ENCODE results near the gene FNDC8. TPM values are rescaled to one million over a fixed set of nuclear protein-coding genes. Genes with fewer than 3 reads are reported as not detected.
A peak's percentile ranks its signal among the peaks of the same experiment; 100 is the strongest.

Gene FNDC8
- total and polyA plus RNA-seq, 9 of the 15 experiments (the other 6 are each of a cell fraction or from before 2014, with no cell fraction given) = 0.04 TPM; not detected in 8

- FAIRE-seq (no peak), ATAC-seq (no peak), DNase-seq (ENCODE audit: extremely low read depth in 1 of 4, low spot score in 3 of 4) (no peak)
- WGBS (ENCODE audit: insufficient coverage, low coverage, missing lambda C conversion rate) = 33% methylated on average over 2 of the region's 2 CpGs
- ChIA-PET CTCF (ENCODE audit: low intra/inter-chr PET ratio) (no interaction called here), POLR2A (interaction anchor here (0.6 to 2.2 kb wide), 4 partner anchors 9 to 489 kb away, joined by 3 to 9 read pairs (median 4); no protein-coding TSS in a partner anchor)
- H3K36me3 ChIP-seq (ENCODE audit: control insufficient read depth, insufficient read depth, low read length) = peaks cover 18% of the 10 kb centered on the region; the same call in 2 of the 3 replicates
- H3K9me3 ChIP-seq (replicated peaks; ENCODE audit: control insufficient read depth, insufficient read depth, low read depth, low read length) = no peaks in the 10 kb centered on the region
- intact Hi-C loops (cut with micrococcal nuclease) (no loop called here), in situ Hi-C loops (cut with MboI) (loop anchor here (5.0 kb wide), 1 partner anchor 98 kb away; no protein-coding TSS in a partner anchor)
- H3K27me3 ChIP-seq (ENCODE audit: control insufficient read depth in 2 of 2, insufficient read depth in 2 of 2, low read length in 2 of 2) = no peaks in the 10 kb centered on the region
- BruUV-seq (replicated peaks) = no TSS peak
- no peak overlapping the region for H3K4me3 ChIP-seq
- H3K4me2 ChIP-seq (ENCODE audit: insufficient read depth, low read length) = no peak overlapping the region
- no peak overlapping the region for H2AFZ ChIP-seq (ENCODE audit: low read depth, low read length)
- H3K9me1 ChIP-seq (ENCODE audit: control insufficient read depth, insufficient read depth, low read length) = no peaks in the 10 kb centered on the region
- H3K4me1 ChIP-seq (replicated peaks in 1 of 2; ENCODE audit: control insufficient read depth in 2 of 2, insufficient read depth in 2 of 2, low read length in 2 of 2) = peaks cover under 1 to 2% of the 10 kb centered on the region in 2 experiments; a peak in 4 of 5 replicates
- no peak overlapping the region for H3K27ac ChIP-seq (ENCODE audit: extremely low read depth, low read depth, low read length)
- no peak overlapping the region for H3K9ac ChIP-seq (ENCODE audit: insufficient read depth in 1 of 2, low read depth in 2 of 2, low read length in 2 of 2)
- TF ChIP-seq CHD2 (IDR thresholded peaks at IDR 0.05; ENCODE audit: low read depth, low read length) = no peak
- TF ChIP-seq CEBPG (CRISPR knock-in tag; IDR thresholded peaks at IDR 0.05) = no peak
- TF ChIP-seq CEBPG (tag; conservative IDR thresholded peaks at IDR 0.05 in 1 of 2, IDR thresholded peaks at IDR 0.05 in 1 of 2) = peak in 1 of 2 experiments; percentile 27; a peak in 1 of 4 replicates
- TF ChIP-seq, protein P1, sequence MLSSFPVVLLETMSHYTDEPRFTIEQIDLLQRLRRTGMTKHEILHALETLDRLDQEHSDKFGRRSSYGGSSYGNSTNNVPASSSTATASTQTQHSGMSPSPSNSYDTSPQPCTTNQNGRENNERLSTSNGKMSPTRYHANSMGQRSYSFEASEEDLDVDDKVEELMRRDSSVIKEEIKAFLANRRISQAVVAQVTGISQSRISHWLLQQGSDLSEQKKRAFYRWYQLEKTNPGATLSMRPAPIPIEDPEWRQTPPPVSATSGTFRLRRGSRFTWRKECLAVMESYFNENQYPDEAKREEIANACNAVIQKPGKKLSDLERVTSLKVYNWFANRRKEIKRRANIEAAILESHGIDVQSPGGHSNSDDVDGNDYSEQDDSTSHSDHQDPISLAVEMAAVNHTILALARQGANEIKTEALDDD (IDR thresholded peaks at IDR 0.05) = peak; percentile 52; the same call in 1 of the 2 replicates
- no peaks in the 10 kb centered on the region for H3K79me2 ChIP-seq (ENCODE audit: control insufficient read depth, insufficient read depth, low read length)
- H4K20me1 ChIP-seq (replicated peaks; ENCODE audit: control insufficient read depth, insufficient read depth, low read length) = no peaks in the 10 kb centered on the region
Observed at GRCh38 chr17:35094902-35095301, 26.5 kb upstream of the FNDC8 start.

DNA sequence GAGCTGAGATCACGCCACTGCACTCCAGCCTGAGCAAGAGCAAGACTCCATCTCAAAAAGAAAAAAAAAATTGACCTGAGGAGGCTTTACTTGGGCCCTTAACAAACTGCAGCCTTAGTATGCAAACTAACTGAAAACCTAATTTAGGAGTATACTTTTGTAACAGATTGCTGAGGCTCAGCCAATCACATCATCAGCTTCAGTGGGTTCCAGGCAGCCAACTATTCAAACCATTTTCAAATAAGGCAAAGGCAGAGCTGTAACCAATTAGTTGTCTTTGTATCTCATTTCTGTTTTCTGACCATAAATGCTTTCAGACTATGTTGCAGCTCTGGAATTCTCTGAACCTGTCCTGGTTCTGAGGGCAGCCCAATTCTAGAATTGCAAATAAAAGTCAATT, 25.7 kb upstream of the FNDC8 start:
- intact Hi-C loops (cut with micrococcal nuclease) = no loop called here
- ChIA-PET CTCF (ENCODE audit: low intra/inter-chr PET ratio) (no interaction called here), POLR2A (interaction anchor here (0.8 to 1.3 kb wide), 3 partner anchors 8 to 14 kb away, joined by 3 read pairs; no protein-coding TSS in a partner anchor)
- H3K79me2 ChIP-seq (ENCODE audit: control insufficient read depth, insufficient read depth, low read length) = no peaks in the 10 kb centered on the region
- DNase-seq (ENCODE audit: extremely low read depth in 1 of 4, low spot score in 3 of 4) (no peak), ATAC-seq (no peak), FAIRE-seq (no peak)
- 80% methylated on average over 1 of the region's 1 CpG for WGBS (ENCODE audit: insufficient coverage, low coverage, missing lambda C conversion rate)
- H2AFZ ChIP-seq (ENCODE audit: low read depth, low read length) = no peak overlapping the region
- no peaks in the 10 kb centered on the region for H4K20me1 ChIP-seq (replicated peaks; ENCODE audit: control insufficient read depth, insufficient read depth, low read length)
- no peaks in the 10 kb centered on the region for H3K9me1 ChIP-seq (ENCODE audit: control insufficient read depth, insufficient read depth, low read length)
- H3K4me1 ChIP-seq (replicated peaks in 1 of 2; ENCODE audit: control insufficient read depth in 2 of 2, insufficient read depth in 2 of 2, low read length in 2 of 2) = no peaks in the 10 kb centered on the region
- H3K9me3 ChIP-seq (replicated peaks; ENCODE audit: control insufficient read depth, insufficient read depth, low read depth, low read length) = no peaks in the 10 kb centered on the region
- H3K9ac ChIP-seq (ENCODE audit: insufficient read depth in 1 of 2, low read depth in 2 of 2, low read length in 2 of 2) = no peak overlapping the region
- H3K27ac ChIP-seq (ENCODE audit: extremely low read depth, low read depth, low read length) = no peak overlapping the region
- in situ Hi-C loops (cut with MboI) = no loop called here
- no peaks in the 10 kb centered on the region for H3K27me3 ChIP-seq (ENCODE audit: control insufficient read depth in 2 of 2, insufficient read depth in 2 of 2, low read length in 2 of 2)
- H3K4me2 ChIP-seq (ENCODE audit: insufficient read depth, low read length) = no peak overlapping the region
- H3K4me3 ChIP-seq = no peak overlapping the region
- peaks cover 27% of the 10 kb centered on the region; the same call in 2 of the 3 replicates for H3K36me3 ChIP-seq (ENCODE audit: control insufficient read depth, insufficient read depth, low read length)
- BruUV-seq (replicated peaks) = no TSS peak
- TF ChIP-seq, protein P2, sequence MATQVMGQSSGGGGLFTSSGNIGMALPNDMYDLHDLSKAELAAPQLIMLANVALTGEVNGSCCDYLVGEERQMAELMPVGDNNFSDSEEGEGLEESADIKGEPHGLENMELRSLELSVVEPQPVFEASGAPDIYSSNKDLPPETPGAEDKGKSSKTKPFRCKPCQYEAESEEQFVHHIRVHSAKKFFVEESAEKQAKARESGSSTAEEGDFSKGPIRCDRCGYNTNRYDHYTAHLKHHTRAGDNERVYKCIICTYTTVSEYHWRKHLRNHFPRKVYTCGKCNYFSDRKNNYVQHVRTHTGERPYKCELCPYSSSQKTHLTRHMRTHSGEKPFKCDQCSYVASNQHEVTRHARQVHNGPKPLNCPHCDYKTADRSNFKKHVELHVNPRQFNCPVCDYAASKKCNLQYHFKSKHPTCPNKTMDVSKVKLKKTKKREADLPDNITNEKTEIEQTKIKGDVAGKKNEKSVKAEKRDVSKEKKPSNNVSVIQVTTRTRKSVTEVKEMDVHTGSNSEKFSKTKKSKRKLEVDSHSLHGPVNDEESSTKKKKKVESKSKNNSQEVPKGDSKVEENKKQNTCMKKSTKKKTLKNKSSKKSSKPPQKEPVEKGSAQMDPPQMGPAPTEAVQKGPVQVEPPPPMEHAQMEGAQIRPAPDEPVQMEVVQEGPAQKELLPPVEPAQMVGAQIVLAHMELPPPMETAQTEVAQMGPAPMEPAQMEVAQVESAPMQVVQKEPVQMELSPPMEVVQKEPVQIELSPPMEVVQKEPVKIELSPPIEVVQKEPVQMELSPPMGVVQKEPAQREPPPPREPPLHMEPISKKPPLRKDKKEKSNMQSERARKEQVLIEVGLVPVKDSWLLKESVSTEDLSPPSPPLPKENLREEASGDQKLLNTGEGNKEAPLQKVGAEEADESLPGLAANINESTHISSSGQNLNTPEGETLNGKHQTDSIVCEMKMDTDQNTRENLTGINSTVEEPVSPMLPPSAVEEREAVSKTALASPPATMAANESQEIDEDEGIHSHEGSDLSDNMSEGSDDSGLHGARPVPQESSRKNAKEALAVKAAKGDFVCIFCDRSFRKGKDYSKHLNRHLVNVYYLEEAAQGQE (IDR thresholded peaks at IDR 0.05; ENCODE audit: borderline replicate concordance) = no peak
- TF ChIP-seq, protein P2 (CRISPR knock-in tag; IDR thresholded peaks at IDR 0.05; ENCODE audit: low read depth) = no peak
